ENCODE data around the gene EFNB3. TPM values are rescaled to one million over a fixed set of nuclear protein-coding genes. Genes with fewer than 3 reads are reported as not detected.

The EFNB3 gene
- total and polyA plus RNA-seq, 10 of the 15 experiments (the other 5 are each of a cell fraction or from before 2014, with no cell fraction given): 0.01 to 0.13 (median 0.04) TPM; not detected in 5

DNA sequence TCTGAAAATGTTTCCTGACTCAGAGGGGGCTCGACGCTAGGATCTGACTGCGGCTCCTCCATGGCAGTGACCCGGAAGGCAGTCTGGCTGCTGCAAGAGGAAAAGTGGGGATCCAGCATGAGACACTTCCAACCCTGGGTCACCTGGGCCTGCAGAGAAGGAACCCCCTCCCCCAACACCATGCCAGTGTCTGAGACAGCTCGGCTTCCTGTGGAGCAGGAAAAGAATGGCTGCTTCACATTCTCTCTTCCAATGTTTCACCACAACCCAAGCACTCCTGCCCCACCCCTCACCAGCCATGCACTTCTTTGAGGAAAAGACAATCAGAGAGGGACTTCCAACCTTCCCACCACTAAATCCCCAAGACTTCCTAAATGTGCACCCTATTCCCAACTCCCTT is 28.5 kb upstream of the EFNB3 start (continued):
- TF ChIP-seq, protein P1, sequence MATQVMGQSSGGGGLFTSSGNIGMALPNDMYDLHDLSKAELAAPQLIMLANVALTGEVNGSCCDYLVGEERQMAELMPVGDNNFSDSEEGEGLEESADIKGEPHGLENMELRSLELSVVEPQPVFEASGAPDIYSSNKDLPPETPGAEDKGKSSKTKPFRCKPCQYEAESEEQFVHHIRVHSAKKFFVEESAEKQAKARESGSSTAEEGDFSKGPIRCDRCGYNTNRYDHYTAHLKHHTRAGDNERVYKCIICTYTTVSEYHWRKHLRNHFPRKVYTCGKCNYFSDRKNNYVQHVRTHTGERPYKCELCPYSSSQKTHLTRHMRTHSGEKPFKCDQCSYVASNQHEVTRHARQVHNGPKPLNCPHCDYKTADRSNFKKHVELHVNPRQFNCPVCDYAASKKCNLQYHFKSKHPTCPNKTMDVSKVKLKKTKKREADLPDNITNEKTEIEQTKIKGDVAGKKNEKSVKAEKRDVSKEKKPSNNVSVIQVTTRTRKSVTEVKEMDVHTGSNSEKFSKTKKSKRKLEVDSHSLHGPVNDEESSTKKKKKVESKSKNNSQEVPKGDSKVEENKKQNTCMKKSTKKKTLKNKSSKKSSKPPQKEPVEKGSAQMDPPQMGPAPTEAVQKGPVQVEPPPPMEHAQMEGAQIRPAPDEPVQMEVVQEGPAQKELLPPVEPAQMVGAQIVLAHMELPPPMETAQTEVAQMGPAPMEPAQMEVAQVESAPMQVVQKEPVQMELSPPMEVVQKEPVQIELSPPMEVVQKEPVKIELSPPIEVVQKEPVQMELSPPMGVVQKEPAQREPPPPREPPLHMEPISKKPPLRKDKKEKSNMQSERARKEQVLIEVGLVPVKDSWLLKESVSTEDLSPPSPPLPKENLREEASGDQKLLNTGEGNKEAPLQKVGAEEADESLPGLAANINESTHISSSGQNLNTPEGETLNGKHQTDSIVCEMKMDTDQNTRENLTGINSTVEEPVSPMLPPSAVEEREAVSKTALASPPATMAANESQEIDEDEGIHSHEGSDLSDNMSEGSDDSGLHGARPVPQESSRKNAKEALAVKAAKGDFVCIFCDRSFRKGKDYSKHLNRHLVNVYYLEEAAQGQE (IDR thresholded peaks at IDR 0.05; ENCODE audit: low read depth, low read length): no peak
- TF ChIP-seq POLR2AphosphoS2 (IDR thresholded peaks at IDR 0.05; ENCODE audit: low read depth, low read length): no peak

DNA sequence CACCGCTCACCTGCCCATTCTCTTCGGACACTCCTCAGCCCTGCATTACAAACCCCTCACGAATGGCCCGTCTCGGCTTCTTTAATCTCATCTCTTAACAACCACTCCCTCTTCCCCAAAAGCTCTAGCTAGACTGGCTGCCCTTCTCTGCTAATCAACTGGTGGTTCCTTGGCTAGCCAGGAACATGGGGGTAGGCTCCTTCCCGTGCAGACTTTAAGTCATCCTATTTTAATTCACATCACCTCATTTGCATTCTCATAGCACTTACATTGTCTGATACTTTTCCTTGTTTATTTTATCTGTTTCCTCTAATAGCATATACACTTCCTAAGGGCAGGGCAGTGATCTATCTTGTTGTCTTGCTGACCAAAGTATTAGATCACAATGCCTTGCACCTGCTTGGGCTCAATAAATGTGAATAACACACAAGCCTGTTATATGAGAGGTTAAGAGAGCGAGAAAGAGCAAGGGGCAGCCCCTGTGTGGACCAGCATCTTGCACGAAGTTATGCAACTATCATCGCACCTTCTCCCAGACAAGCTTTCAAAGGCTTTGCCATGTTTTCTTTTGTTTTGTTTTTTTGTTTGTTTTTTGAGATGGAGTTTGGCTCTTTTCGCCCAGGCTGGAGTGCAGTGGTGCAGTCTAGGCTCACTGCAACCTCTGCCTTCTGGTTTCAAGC is 27.5 kb upstream of the EFNB3 start:
- FAIRE-seq: no peak
- in situ Hi-C loops (cut with MboI): no loop called here
- BruUV-seq (replicated peaks): no TSS peak
- ChIA-PET SMC1A (ENCODE audit: uncharacterized antibody, unreplicated experiment) (no interaction called here), POLR2A (interaction anchor here (0.6 to 0.7 kb wide), 3 partner anchors 13 to 283 kb away, joined by 3 to 4 read pairs (median 3); partner anchors contain the start of gene PLSCR3), RAD21 (ENCODE audit: unreplicated experiment) (no interaction called here), CTCF (interaction anchor here (1.1 kb wide), 1 partner anchor 10 kb away, joined by 3 read pairs; no protein-coding TSS in a partner anchor)
- Histone ChIP-seq H3K4me1 (ENCODE audit: control insufficient read depth, insufficient read depth, low read length) (no peaks in the 10 kb centered on the region), H3K9ac (ENCODE audit: control insufficient read depth, insufficient read depth, low read length) (no peak overlapping the region), H3K9me3 (replicated peaks; ENCODE audit: control insufficient read depth, insufficient read depth, low read length) (peaks cover 8% of the 10 kb centered on the region), H3K36me3 (ENCODE audit: control insufficient read depth in 2 of 2, insufficient read depth in 2 of 2, low read length in 1 of 2) (peaks cover 13 to 15% of the 10 kb centered on the region in 2 experiments), H2AFZ (ENCODE audit: control insufficient read depth, low read depth, low read length) (no peak overlapping the region), H3K4me3 (no peak overlapping the region), H3K27ac (ENCODE audit: control insufficient read depth, insufficient read depth) (no peak overlapping the region), H4K20me1 (ENCODE audit: control insufficient read depth, insufficient read depth) (no peaks in the 10 kb centered on the region; the same call in 1 of the 2 replicates), H3K79me2 (ENCODE audit: control insufficient read depth, insufficient read depth, low read length) (peaks cover 5% of the 10 kb centered on the region), H3K27me3 (replicated peaks in 1 of 2; ENCODE audit: control insufficient read depth in 2 of 2, insufficient read depth in 2 of 2, low read length in 1 of 2) (no peaks in the 10 kb centered on the region), H3K4me2 (ENCODE audit: control insufficient read depth, insufficient read depth) (no peak overlapping the region)
- ATAC-seq: no peak
- WGBS (ENCODE audit: insufficient coverage, insufficient replicate concordance, low lambda C conversion rate, missing lambda C conversion rate): 88% methylated on average over 10 of the region's 10 CpGs
- intact Hi-C loops (cut with micrococcal nuclease; ENCODE audit: unreplicated experiment): loop anchor here (5.0 kb wide), 1 partner anchor 45 kb away; the partner anchor contains the start of gene SHBG
- no peak for DNase-seq (ENCODE audit: low read depth, low spot score)
- TF ChIP-seq NR2C1 (IDR thresholded peaks at IDR 0.05) (no peak), SIN3A (IDR thresholded peaks at IDR 0.05; ENCODE audit: low read depth, low read length) (no peak), KLF5 (IDR thresholded peaks at IDR 0.05; ENCODE audit: partially characterized antibody) (no peak), SIX5 (IDR thresholded peaks at IDR 0.05; ENCODE audit: low read depth, low read length, severe bottlenecking) (no peak), BMI1 (IDR thresholded peaks at IDR 0.05; ENCODE audit: borderline replicate concordance) (no peak), RCOR1 (conservative IDR thresholded peaks at IDR 0.05; ENCODE audit: low read depth, low read length) (no peak), TBL1XR1 (IDR thresholded peaks at IDR 0.05; ENCODE audit: low read depth, low read length) (no peak)
- TF ChIP-seq, protein P2, sequence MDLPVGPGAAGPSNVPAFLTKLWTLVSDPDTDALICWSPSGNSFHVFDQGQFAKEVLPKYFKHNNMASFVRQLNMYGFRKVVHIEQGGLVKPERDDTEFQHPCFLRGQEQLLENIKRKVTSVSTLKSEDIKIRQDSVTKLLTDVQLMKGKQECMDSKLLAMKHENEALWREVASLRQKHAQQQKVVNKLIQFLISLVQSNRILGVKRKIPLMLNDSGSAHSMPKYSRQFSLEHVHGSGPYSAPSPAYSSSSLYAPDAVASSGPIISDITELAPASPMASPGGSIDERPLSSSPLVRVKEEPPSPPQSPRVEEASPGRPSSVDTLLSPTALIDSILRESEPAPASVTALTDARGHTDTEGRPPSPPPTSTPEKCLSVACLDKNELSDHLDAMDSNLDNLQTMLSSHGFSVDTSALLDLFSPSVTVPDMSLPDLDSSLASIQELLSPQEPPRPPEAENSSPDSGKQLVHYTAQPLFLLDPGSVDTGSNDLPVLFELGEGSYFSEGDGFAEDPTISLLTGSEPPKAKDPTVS (IDR thresholded peaks at IDR 0.05; ENCODE audit: low read depth, low read length): no peak
- TF ChIP-seq, protein P3, sequence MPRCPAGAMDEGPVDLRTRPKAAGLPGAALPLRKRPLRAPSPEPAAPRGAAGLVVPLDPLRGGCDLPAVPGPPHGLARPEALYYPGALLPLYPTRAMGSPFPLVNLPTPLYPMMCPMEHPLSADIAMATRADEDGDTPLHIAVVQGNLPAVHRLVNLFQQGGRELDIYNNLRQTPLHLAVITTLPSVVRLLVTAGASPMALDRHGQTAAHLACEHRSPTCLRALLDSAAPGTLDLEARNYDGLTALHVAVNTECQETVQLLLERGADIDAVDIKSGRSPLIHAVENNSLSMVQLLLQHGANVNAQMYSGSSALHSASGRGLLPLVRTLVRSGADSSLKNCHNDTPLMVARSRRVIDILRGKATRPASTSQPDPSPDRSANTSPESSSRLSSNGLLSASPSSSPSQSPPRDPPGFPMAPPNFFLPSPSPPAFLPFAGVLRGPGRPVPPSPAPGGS (IDR thresholded peaks at IDR 0.05; ENCODE audit: borderline replicate concordance, insufficient read depth, low read depth, low read length, poor library complexity, severe bottlenecking): no peak
